ENCODE data around the gene HHIPL1. TPM values are rescaled to one million over a fixed set of nuclear protein-coding genes. Genes with fewer than 3 reads are reported as not detected.
"Not testable (repeated sequence)": the region's sequence is repeated elsewhere in the genome, so short reads cannot be mapped to it uniquely, and the experiment has no call there.

The HHIPL1 gene
- polyA plus RNA-seq, 1 experiment: 1.1 TPM

DNA sequence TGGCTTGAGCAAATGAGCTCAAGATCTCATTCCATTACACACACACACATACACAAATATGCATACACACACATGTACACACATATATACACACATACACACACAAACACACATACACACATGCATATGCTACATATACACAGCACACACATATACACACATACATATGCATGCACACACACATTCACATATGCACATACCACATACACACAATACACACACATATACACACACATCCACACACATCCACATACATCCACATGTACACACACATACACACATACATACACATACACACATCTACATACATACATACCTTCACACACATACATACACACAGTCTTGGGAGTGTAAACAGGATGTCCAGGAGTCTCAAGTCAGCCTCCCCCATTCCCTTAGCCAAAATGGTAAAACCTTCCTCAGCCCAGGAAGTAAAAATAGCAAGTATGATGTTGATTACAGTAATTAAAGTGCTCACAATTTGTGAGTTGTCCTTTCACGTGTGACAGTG is 12.8 kb downstream of the HHIPL1 start:
- DNase-seq (ENCODE audit: low read depth, low spot score): no peak
- no peak overlapping the region for H3K27ac ChIP-seq (ENCODE audit: low read depth, low read length)
- H3K9me3 ChIP-seq (ENCODE audit: control insufficient read depth, insufficient read depth, low read length): no peaks in the 10 kb centered on the region
- TF ChIP-seq, protein P1, sequence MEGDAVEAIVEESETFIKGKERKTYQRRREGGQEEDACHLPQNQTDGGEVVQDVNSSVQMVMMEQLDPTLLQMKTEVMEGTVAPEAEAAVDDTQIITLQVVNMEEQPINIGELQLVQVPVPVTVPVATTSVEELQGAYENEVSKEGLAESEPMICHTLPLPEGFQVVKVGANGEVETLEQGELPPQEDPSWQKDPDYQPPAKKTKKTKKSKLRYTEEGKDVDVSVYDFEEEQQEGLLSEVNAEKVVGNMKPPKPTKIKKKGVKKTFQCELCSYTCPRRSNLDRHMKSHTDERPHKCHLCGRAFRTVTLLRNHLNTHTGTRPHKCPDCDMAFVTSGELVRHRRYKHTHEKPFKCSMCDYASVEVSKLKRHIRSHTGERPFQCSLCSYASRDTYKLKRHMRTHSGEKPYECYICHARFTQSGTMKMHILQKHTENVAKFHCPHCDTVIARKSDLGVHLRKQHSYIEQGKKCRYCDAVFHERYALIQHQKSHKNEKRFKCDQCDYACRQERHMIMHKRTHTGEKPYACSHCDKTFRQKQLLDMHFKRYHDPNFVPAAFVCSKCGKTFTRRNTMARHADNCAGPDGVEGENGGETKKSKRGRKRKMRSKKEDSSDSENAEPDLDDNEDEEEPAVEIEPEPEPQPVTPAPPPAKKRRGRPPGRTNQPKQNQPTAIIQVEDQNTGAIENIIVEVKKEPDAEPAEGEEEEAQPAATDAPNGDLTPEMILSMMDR (IDR thresholded peaks at IDR 0.05; ENCODE audit: low read depth, low read length): no peak
- ChIA-PET CTCF (no interaction called here), POLR2A (no interaction called here)
- H3K27me3 ChIP-seq (ENCODE audit: control insufficient read depth, insufficient read depth, low read length): peaks cover 20% of the 10 kb centered on the region
- H3K4me3 ChIP-seq (ENCODE audit: low read depth, low read length): no peak overlapping the region

GRCh38 chr14:99658218-99658845 is 13.4 kb downstream of the HHIPL1 start:
- H3K9me3 ChIP-seq (ENCODE audit: control insufficient read depth, insufficient read depth, low read length): no peaks in the 10 kb centered on the region
- ChIA-PET POLR2A (no interaction called here), CTCF (no interaction called here)
- H3K27me3 ChIP-seq (ENCODE audit: control insufficient read depth, insufficient read depth, low read length): peaks cover 20% of the 10 kb centered on the region
- H3K4me3 ChIP-seq (ENCODE audit: low read depth, low read length): no peak overlapping the region
- TF ChIP-seq, protein P1 (IDR thresholded peaks at IDR 0.05; ENCODE audit: low read depth, low read length): no peak
- DNase-seq (ENCODE audit: low read depth, low spot score): no peak
- no peak overlapping the region for H3K27ac ChIP-seq (ENCODE audit: low read depth, low read length)

GRCh38 chr14:99659333-99659741 is 14.4 kb downstream of the HHIPL1 start:
- no peak overlapping the region; the same call in 1 of the 2 replicates for H3K4me3 ChIP-seq (ENCODE audit: low read depth, low read length)
- POLR2A ChIA-PET: no interaction called here
- CTCF ChIA-PET: no interaction called here
- TF ChIP-seq, protein P1 (IDR thresholded peaks at IDR 0.05; ENCODE audit: low read depth, low read length): no peak
- DNase-seq (ENCODE audit: low read depth, low spot score): no peak
- H3K27me3 ChIP-seq (ENCODE audit: control insufficient read depth, insufficient read depth, low read length): peaks cover 20% of the 10 kb centered on the region
- H3K9me3 ChIP-seq (ENCODE audit: control insufficient read depth, insufficient read depth, low read length): no peaks in the 10 kb centered on the region
- H3K27ac ChIP-seq (ENCODE audit: low read depth, low read length): no peak overlapping the region

- Histone ChIP-seq H3K4me3 (ENCODE audit: low read depth, low read length) (no peak overlapping the region), H3K27me3 (ENCODE audit: control insufficient read depth, insufficient read depth, low read length) (peaks cover 20% of the 10 kb centered on the region), H3K27ac (ENCODE audit: low read depth, low read length) (no peak overlapping the region), H3K9me3 (ENCODE audit: control insufficient read depth, insufficient read depth, low read length) (no peaks in the 10 kb centered on the region)
- CTCF ChIA-PET: no interaction called here
- DNase-seq (ENCODE audit: low read depth, low spot score): no peak
- TF ChIP-seq, protein P1 (IDR thresholded peaks at IDR 0.05; ENCODE audit: low read depth, low read length): no peak
- POLR2A ChIA-PET: no interaction called here
Measured at GRCh38 chr14:99660006-99660566, 15.2 kb downstream of the HHIPL1 start.

GRCh38 chr14:99660794-99661193 is 15.9 kb downstream of the HHIPL1 start:
- DNase-seq (ENCODE audit: low read depth, low spot score): no peak
- Histone ChIP-seq H3K9me3 (ENCODE audit: control insufficient read depth, insufficient read depth, low read length) (no peaks in the 10 kb centered on the region), H3K4me3 (ENCODE audit: low read depth, low read length) (no peak overlapping the region), H3K27ac (ENCODE audit: low read depth, low read length) (no peak overlapping the region), H3K27me3 (ENCODE audit: control insufficient read depth, insufficient read depth, low read length) (peaks cover 20% of the 10 kb centered on the region)
- TF ChIP-seq, protein P1 (IDR thresholded peaks at IDR 0.05; ENCODE audit: low read depth, low read length): no peak
- ChIA-PET CTCF (no interaction called here), POLR2A (no interaction called here)

GRCh38 chr14:99661206-99661605 is 16.3 kb downstream of the HHIPL1 start:
- H3K9me3 ChIP-seq (ENCODE audit: control insufficient read depth, insufficient read depth, low read length); DNase-seq (ENCODE audit: low read depth, low spot score); H3K27ac ChIP-seq (ENCODE audit: low read depth, low read length); H3K4me3 ChIP-seq (ENCODE audit: low read depth, low read length); POLR2A ChIA-PET; CTCF ChIA-PET: not testable (repeated sequence)
- H3K27me3 ChIP-seq (ENCODE audit: control insufficient read depth, insufficient read depth, low read length): peaks cover 20% of the 10 kb centered on the region

All from AG04450 (cell line).